B cell (primary cell): ENCODE data around the gene PCSK2.

Experiments
- EZH2 ChIP-seq: IDR thresholded peaks from 2 replicates; pipeline ENCODE4 v1.6.1; 2012; ENCODE audit warnings: borderline replicate concordance, low read depth, mild to moderate bottlenecking, moderate library complexity, low read length; ENCODE audit not compliant: insufficient read depth, poor library complexity, severe bottlenecking
- TF ChIP-seq, protein P1 (sequence below): fragments of 200-600 bp; IDR thresholded peaks from one replicate; pipeline ENCODE4 v1.8.0; 2022; ENCODE audit warnings: antibody characterized with exemption, mild to moderate bottlenecking

DNA sequence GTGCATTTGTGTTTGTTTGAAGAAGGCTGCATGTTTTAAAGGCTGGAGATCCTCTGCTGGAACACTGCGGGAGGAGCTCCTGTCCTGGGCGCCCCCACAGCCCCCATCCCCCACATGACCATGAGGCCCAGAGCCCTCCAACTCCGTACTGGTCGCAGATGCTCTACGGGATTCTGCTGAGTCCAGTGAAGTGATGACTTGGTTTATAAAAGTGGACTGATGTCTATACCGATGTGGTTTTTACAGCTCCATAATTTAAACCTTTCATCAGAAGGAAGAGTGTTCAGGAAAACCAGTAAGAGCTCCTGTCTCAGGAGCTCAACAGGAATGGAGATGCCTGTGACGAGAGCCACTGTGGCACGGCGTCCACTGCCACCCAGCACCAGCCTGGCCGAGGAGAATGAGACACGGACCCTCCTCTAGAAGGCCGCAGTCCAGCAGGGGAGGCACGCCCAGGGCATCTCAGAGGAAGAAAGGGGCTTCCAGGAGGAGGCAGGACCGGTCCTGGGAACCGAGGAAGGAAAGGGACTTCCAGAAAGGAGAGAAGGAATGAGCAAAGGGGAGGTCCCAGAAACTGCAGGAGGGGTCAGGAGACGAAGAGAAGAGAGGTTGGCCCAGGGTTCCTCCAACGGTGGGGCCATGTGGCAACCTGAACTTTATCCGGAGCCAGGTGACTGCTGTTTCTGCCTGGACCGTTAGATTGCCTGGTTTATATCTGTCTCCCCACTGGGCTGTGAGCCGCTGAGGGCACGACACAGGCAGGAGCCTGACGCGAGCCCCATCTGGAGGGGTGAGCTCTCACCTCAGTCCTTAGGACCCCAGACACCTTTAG lies 277.4 kb downstream of the PCSK2 start:
- TF ChIP-seq, protein P1, sequence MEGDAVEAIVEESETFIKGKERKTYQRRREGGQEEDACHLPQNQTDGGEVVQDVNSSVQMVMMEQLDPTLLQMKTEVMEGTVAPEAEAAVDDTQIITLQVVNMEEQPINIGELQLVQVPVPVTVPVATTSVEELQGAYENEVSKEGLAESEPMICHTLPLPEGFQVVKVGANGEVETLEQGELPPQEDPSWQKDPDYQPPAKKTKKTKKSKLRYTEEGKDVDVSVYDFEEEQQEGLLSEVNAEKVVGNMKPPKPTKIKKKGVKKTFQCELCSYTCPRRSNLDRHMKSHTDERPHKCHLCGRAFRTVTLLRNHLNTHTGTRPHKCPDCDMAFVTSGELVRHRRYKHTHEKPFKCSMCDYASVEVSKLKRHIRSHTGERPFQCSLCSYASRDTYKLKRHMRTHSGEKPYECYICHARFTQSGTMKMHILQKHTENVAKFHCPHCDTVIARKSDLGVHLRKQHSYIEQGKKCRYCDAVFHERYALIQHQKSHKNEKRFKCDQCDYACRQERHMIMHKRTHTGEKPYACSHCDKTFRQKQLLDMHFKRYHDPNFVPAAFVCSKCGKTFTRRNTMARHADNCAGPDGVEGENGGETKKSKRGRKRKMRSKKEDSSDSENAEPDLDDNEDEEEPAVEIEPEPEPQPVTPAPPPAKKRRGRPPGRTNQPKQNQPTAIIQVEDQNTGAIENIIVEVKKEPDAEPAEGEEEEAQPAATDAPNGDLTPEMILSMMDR, result no peak
- TF ChIP-seq EZH2, result no peak
